Measurements from ENCODE around the gene CHD9.

CHD9 gene

DNA sequence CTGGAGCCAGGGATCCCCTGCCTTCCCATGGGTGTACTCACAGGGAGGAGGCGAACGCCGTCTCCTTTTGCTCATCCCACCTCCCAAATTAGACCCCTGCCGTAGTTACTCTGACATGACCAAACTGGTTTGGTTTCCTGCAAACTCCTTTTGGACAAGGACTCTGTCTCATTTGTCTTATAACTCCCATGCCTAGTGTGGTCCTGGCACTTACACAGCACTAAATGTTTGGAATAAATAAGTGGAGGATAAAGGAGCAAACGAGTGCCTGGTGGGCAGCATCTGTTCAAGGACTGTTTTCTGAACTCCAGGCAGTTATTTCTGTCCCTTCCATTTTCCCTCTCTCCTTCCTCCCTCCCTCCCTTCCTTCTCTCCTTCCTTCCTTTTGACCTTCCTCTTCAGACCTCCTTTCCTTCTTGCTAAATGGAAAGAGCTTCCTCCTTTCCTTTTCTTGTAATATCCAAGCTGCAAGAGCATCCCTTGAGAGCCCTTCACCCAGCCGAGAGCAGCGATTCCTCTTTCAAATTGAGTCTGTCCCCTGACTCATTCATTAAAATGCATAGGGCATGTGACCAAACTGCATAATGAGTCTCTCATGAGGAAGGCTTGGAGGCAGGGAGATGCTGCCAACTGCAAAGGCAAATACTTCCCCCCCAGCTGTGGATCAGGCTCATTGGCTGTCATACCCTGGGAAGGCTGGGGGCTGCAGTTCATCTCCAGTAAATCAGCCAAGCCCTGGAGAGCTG, 36.8 kb downstream of the CHD9 start:
- no peak for DNase-seq (ENCODE audit: low read depth in 3 of 3, low spot score in 1 of 3)

- no peak for DNase-seq (ENCODE audit: low read depth in 3 of 3, low spot score in 1 of 3)
Measured at GRCh38 chr16:53092284-53092683, 37.5 kb downstream of the CHD9 start.

DNA sequence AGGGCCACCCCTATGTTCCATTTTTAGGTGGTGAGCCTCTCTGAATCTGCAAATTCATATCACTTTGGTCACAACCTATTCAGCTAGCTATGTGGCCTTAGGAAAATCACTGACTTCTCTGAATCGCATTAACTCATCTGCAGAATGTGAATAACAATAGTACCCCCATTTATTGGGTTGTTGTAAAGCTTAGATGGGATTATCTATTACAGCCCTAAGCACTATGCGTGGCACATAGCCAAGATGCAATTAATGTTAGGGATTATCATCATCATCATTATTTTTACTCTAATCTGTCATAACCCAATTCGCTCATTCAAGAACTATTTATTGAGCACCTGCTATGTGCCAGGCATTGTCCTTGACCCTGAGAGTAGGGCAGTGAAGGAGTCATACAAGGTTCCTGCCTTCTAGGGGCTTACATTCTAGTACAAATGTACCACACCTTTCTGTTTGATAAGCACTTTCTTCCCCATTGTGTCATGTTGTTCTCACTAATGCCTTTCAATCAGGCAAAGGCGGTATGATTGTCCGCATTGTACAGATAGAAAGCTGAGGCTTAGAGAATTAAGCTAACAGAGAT, 38.5 kb downstream of the CHD9 start:
- DNase-seq (ENCODE audit: low read depth in 3 of 3, low spot score in 1 of 3), result no peak

DNA sequence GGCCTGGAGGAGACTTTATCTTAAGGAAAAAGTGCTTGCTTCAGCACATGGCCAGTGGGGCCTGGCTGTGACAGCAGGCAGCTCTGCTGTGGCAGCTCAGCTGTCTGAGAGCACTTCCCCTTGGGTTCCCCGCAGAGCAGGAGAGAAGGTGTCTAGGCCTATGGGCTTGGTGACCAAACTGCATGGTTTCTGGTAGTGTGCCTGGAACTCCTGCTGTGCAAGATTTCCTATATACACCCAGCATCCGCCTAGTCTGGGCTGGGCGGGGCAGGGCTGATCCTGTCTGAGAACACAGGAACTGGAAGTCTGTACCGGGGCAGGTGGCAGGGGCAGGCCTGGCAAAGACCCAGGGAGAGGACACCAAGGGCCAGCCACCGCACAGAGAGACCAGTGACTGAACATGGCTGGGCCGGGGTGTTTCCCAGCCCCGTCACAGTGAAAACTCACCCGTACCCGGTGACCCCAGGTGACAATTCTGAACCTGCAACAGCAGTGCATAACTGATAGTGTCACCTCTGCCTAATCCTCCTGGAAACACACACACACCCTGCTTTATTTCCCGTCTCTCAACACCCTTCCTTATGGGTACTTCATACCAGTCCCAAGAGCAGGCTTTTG, 39.3 kb downstream of the CHD9 start:
- DNase-seq (ENCODE audit: low read depth in 3 of 3, low spot score in 1 of 3), result no peak

DNA sequence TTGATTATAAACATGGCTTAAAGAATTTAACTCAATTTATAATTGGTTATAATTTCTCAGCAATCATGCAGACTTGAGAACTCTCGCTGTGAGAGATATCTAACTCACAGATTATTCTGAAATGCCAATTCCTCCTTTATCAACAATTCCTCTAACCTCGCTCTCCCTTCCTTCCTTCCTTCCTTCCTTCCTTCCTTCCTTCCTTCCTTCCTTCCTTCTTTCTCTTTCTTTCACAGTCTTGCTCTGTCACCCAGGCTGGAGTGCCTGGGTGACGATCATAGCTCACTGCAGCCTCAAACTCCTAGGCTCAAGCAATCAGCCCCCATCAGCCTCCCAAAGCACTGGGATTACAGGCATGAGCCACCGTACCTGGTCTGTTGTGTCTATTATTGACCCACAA, 42.4 kb downstream of the CHD9 start:
- DNase-seq (ENCODE audit: low read depth in 3 of 3, low spot score in 1 of 3), result no peak

DNA sequence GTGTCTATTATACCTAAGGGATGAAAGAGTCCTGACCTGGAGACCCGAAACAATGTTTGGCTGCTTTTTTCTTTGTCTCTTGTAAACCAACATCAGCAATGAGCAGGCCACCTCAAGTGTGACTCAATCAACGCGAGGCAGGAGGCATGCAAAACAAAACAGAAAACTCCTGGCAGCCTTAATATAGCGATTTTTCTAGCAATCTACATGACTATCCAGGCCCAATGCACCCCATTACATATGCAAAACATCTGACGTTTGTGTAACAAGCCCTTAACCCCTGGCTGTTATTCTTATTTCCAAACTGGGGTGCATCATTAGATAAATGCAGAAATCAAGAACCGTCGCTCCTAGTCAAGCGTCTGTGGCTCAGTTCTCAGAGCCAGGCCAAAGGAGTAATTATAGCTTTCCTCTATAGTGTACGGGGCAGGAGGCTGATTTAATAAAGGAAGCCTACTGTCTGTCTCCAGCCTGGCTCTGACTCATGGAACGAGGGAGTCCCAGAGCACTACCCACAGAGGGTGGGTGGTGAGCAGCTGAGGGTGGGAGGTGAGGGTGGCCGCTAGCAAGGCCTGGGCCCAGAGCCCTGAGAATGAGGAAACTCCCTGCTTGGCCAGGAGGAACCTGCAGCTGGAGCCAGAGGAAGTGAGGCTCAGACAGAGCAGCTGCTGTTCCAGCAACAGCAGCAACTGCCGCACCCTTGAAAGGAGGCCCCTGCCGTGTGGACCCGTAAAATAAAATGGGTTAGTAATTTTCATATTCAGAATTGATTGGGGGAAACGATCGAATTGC, 43.9 kb downstream of the CHD9 start:
- DNase-seq (ENCODE audit: low read depth in 3 of 3, low spot score in 1 of 3), result peak in 2 of 3 donors; percentile 5 to 8

DNA sequence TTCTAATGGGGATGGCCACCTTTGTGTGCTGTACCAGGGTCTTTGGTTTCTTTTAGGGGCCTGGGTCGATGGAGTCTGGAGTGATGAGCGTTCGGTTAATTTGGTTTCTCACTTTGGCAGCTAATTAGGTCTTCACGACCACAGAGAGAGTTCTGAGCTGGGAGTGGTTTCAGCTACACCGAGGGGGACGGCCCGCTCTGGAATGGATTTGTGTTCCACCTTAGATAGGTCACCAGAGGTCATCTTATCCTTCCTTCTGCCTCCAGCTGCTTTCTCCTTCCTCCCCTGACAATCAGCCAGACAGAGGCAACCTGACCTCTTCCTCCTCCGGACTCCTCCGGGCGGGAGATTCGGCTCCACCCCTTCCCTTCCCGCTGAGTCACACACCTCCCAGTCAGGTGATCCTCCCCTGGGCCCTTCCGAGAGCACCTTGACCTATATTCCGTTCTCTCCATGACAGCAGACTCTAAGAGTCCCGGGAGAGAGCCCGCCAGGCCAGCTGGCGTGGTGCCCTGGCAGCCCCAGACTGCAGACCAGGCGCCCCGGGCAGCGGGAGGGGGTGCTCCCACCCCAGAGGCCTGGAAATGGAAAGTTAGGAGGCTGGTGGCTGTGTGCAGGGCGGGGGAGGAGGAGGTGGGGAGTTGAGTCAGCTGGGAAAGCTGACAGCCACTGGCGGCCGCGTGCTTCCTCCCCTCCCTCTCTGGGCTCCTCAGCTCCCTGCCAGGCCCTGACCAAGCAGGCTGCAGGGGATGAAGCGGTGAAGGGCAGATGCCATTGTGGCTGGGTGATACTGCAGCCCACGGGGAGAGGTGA, 44.7 kb downstream of the CHD9 start:
- peak in 2 of 3 donors; percentile 12 to 20 for DNase-seq (ENCODE audit: low read depth in 3 of 3, low spot score in 1 of 3)

DNA sequence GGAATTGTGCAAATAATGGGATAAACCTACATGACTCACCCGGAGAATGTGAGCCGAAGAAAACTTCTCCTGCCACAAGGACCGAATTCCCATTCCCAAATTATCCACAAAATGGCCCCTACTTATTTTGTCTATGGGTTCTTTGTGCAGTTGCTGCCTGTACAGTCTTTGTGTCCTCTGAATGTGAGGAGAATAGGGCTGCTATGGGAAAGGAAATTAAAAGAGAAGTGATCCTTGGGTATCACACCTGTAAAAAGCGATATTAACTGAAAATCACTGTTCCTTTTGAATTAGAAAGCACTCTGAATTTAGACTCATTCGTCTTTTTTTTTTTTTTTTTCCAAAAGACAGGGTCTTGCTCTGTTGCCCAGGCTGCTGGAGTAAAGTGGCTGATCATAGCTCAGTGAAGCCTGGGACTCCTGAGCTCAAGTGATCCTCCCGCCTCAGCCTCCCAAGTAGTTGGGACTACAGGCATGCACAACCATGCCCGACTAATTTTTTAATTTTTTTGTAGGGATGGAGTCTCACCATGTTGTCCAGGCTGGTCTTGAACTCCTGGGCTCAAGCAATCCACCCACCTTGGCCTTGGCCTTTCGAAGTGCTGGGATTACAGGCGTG, 45.4 kb downstream of the CHD9 start:
- DNase-seq (ENCODE audit: low read depth in 3 of 3, low spot score in 1 of 3), result no peak

- DNase-seq (ENCODE audit: low read depth in 3 of 3, low spot score in 1 of 3), result no peak
Measured at GRCh38 chr16:53100889-53101288, 46.1 kb downstream of the CHD9 start.

DNA sequence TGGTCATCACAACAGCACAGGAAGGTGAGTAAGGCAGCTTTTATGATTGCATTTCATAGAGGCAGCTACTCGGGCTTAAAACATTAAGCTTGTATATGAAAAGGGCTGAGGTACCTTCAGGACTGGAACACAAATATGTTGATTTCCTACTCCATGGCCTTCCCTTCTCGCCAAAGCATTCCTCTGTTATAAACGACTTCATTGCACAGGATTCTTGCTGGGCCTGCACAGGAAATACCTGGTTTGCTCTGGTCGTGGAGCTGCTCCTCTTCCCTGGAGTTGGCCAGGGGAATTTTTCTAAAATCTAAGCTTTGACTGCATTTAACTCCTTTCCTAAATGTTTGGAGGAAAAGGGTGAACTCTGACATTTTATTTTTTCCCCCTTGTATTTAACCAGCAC, 49.0 kb downstream of the CHD9 start:
- DNase-seq (ENCODE audit: low read depth in 3 of 3, low spot score in 1 of 3), result no peak

- DNase-seq (ENCODE audit: low read depth in 3 of 3, low spot score in 1 of 3), result no peak
Measured at GRCh38 chr16:53105565-53105964, 50.8 kb downstream of the CHD9 start.

- no peak for DNase-seq (ENCODE audit: low read depth in 3 of 3, low spot score in 1 of 3)
Measured at GRCh38 chr16:53111078-53111791, 56.4 kb downstream of the CHD9 start.

- DNase-seq (ENCODE audit: low read depth in 3 of 3, low spot score in 1 of 3), result no peak
Measured at GRCh38 chr16:53112015-53112414, 57.2 kb downstream of the CHD9 start.

DNA sequence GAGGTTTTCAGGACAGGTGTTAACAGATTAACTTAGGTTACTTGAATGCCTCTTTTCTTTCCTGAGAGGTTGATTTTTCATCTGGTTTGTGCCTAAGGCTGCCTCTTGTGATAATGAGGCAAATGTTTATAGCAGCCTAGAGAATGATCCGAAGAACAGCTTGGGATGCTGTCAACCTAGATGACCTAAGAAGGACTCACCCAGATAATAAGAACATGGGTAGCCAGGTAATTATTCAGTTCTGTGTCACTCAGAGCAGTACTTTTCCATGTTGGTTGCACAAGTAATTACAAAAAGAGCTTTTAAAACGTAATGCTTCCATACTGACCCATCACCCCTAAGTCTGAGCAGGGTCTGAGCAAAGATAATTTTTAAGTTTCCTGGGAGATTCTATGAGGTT, 60.3 kb downstream of the CHD9 start:
- no peak for DNase-seq (ENCODE audit: low read depth in 3 of 3, low spot score in 1 of 3)

- DNase-seq (ENCODE audit: low read depth in 3 of 3, low spot score in 1 of 3), result no peak
Measured at GRCh38 chr16:53115773-53116172, 61.0 kb downstream of the CHD9 start.

DNA sequence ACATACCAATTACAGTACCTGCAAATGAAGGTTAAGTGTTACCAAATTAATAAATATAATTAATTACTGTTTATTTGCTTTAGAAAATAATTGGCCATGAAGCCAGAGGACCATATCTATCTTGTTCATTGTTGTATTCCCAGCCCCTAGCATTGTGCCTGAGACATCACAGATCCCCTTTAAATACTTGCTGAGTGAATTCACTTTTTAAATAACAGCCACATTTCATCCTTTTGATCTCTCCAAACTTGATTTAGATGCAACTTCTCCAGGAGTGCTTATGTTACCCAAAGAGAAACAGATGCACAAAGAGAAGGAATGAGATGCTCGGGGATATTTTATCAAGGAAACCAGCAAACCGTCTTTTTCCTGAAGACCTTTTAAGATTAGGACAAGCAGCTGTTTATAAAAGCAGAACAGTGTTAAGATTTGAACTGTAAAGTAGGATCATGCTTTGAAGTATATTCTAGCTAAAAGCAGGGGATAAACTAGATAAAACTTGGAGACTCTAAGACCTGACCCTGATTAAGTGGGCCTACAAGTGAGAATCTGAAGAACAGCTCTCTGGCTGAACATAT, 66.3 kb downstream of the CHD9 start:
- no peak for DNase-seq (ENCODE audit: low read depth in 3 of 3, low spot score in 1 of 3)

DNA sequence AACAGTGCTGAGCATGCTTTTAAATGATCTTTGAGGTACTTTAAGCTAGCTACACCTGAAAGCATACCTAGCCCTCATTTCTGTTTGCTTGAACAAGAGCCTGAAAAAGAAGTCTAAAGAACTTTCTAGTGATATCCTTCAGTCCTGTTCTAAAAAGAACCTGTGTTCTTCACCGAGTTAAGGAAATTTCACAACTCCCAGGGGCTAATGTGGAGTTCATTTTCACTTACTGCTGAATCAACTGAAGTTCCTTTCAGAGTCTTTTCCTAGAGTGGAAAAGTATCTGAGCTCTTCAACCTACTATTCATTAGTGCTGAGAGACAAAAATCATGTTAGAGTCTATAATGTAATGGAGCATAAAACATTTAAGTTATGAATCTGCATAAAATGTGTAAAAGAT, 66.9 kb downstream of the CHD9 start:
- DNase-seq (ENCODE audit: low read depth in 3 of 3, low spot score in 1 of 3), result no peak

- no peak for DNase-seq (ENCODE audit: low read depth in 3 of 3, low spot score in 1 of 3)
Measured at GRCh38 chr16:53123747-53124146, 69.0 kb downstream of the CHD9 start.

DNA sequence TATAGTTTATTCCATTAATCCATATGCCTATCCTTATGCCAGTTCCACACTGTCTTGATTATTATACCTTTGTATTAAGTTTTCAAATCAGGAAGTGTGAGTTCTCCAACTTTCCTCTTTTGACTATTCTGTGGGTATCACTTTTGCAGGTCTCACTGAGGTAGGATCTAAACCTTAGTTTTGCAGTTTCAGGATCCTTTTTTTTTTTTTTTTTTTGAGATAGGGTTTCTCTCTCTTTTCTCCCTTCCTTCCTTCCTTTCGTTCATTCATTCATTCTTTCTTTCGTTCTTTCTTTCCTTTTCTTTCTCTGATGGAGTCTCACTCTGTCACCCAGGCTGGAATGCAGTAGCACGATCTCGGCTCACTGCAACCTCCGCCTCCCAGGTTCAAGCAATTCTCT, 71.6 kb downstream of the CHD9 start:
- no peak for DNase-seq (ENCODE audit: low read depth in 3 of 3, low spot score in 1 of 3)
